Activated B cell treated with CpG ODN at 0.5 μM for 24 hours (primary cell): ENCODE measurements around the gene PRDM4. TPM values are rescaled to one million over a fixed set of nuclear protein-coding genes. Genes with fewer than 3 reads are reported as not detected.

ENCODE experiments used
- ATAC-seq: fragments of 200-7000 bp; cut with Tn5 transposase; one replicate; pipeline ENCODE4 v1.10.0; 2021; ENCODE audit warnings: low read depth, mild to moderate bottlenecking, moderate library complexity
- CTCF ChIA-PET: fragments of 350-600 bp; sonication (Branson Sonifier 250); formaldehyde crosslinking; loops from one replicate; lab custom pipeline; 2021; ENCODE audit warnings: antibody characterized with exemption; lab: Charles Lee
- POLR2A ChIA-PET: fragments of 350-600 bp; sonication (Branson Sonifier 250); formaldehyde crosslinking; loops from one replicate; lab custom pipeline; 2021; ENCODE audit warnings: antibody characterized with exemption; lab: Charles Lee
- DNase-seq: peaks from one replicate; pipeline ENCODE4 v3.0.0; 2022
- H3K27ac Mint-ChIP-seq: one replicate; pipeline ENCODE4 v1.8.0; 2020; ENCODE audit warnings: mixed read lengths
- H3K27me3 Mint-ChIP-seq: one replicate; pipeline ENCODE4 v1.8.0; 2021; ENCODE audit warnings: mixed read lengths
- H3K36me3 Mint-ChIP-seq: one replicate; pipeline ENCODE4 v1.8.0; 2021; ENCODE audit warnings: low read depth, mixed read lengths
- H3K4me1 Mint-ChIP-seq: one replicate; pipeline ENCODE4 v1.8.0; 2021; ENCODE audit warnings: mixed read lengths
- H3K4me3 Mint-ChIP-seq: one replicate; pipeline ENCODE4 v1.8.0; 2020; ENCODE audit warnings: mild to moderate bottlenecking, mixed read lengths
- H3K9me3 Mint-ChIP-seq: one replicate; pipeline ENCODE4 v1.8.0; 2020; ENCODE audit warnings: mixed read lengths
- intact Hi-C: fragments of 100-400 bp; cut with micrococcal nuclease; formaldehyde crosslinking; loops from one replicate; pipeline ENCODE4 v1.15.1; 2024
- total RNA-seq: library from RNA; stranded (reverse); gene quantifications from 2 replicates; pipeline ENCODE4 v1.2.3, GENCODE V29; 2022
- TF ChIP-seq, protein P1 (sequence below): fragments of 200-600 bp; IDR thresholded peaks from one replicate; pipeline ENCODE4 v1.8.0; 2022; ENCODE audit warnings: antibody characterized with exemption, mild to moderate bottlenecking

Gene PRDM4
- total RNA-seq, 1 donor from 2014 or later: 45.2 TPM

DNA sequence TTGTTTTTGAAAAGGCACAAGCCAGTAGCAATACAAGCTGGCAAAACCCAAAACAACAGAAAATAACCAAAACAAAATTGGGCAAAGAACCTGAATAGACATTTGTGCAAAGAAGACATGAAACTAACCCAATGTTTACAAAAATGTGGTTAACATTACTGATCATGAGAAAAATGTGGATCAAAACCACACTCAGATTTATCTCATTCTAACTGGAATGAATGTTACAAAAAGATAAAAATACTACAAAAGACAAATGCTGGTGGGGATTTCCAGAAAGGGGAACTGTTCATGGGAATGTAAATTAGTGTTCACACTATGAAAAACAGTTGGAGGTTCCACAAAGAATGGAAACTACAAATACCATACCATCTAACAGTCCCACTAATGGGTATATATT is 40.2 kb upstream of the PRDM4 start:
- ChIA-PET POLR2A (interaction anchor here (0.7 kb wide), 1 partner anchor 25 kb away, joined by 3 read pairs; no protein-coding TSS in a partner anchor), CTCF (no interaction called here)
- intact Hi-C loops: no loop called here
- peaks cover 9% of the 10 kb centered on the region for H3K4me1 Mint-ChIP-seq
- ATAC-seq (no peak), DNase-seq (no peak)
- no peaks in the 10 kb centered on the region for H3K9me3 Mint-ChIP-seq
- H3K4me3 Mint-ChIP-seq: no peak overlapping the region
- no peaks in the 10 kb centered on the region for H3K27me3 Mint-ChIP-seq
- TF ChIP-seq, protein P1, sequence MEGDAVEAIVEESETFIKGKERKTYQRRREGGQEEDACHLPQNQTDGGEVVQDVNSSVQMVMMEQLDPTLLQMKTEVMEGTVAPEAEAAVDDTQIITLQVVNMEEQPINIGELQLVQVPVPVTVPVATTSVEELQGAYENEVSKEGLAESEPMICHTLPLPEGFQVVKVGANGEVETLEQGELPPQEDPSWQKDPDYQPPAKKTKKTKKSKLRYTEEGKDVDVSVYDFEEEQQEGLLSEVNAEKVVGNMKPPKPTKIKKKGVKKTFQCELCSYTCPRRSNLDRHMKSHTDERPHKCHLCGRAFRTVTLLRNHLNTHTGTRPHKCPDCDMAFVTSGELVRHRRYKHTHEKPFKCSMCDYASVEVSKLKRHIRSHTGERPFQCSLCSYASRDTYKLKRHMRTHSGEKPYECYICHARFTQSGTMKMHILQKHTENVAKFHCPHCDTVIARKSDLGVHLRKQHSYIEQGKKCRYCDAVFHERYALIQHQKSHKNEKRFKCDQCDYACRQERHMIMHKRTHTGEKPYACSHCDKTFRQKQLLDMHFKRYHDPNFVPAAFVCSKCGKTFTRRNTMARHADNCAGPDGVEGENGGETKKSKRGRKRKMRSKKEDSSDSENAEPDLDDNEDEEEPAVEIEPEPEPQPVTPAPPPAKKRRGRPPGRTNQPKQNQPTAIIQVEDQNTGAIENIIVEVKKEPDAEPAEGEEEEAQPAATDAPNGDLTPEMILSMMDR: no peak
- no peaks in the 10 kb centered on the region for H3K36me3 Mint-ChIP-seq
- no peak overlapping the region for H3K27ac Mint-ChIP-seq

DNA sequence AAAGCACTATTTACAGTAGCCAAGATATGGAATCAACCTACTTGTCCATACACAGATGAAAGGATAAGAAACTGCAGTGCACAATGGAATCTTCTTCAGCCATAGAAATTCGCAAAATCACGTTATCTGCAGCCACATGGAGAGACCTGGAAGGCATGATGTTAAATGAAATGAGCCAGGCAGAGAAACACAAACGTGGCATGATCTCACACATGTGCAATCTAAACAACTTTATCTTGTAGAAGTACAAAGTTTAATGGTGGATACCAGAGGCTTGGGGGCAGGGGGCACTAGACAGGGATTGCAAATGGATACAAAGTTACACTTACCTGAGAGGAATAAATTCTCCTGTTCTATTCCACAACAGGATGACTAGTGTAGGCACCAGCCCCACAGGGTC is 37.6 kb upstream of the PRDM4 start:
- ChIA-PET CTCF (no interaction called here), POLR2A (no interaction called here)
- Mint-ChIP-seq H3K27ac (no peak overlapping the region), H3K36me3 (no peaks in the 10 kb centered on the region), H3K4me3 (no peak overlapping the region), H3K4me1 (peaks cover 9% of the 10 kb centered on the region), H3K27me3 (peaks cover 2% of the 10 kb centered on the region), H3K9me3 (no peaks in the 10 kb centered on the region)
- ATAC-seq: no peak
- DNase-seq: no peak
- intact Hi-C loops: no loop called here
- TF ChIP-seq, protein P1: no peak

DNA sequence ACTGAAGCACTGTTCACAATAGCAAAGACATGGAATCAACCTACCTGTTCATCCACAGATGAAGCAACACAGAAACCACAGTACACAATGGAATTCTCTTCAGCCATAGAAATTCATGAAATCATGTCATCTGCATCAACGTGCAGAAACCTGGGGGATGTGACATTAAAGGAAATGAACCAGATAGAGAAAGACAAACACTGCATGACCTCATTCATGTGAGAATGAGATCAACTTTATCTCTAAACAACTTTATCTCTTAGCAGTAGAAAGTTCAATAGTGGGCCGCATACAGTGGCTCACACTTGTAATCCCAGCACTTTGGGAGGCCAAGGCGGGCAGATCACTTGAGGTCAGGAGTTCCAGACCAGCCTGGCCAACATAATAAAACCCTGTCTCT is 33.5 kb upstream of the PRDM4 start:
- no peak for DNase-seq
- ATAC-seq: no peak
- ChIA-PET CTCF (no interaction called here), POLR2A (no interaction called here)
- H3K27me3 Mint-ChIP-seq: peaks cover 4% of the 10 kb centered on the region
- no peak overlapping the region for H3K27ac Mint-ChIP-seq
- TF ChIP-seq, protein P1: no peak
- no peak overlapping the region for H3K4me3 Mint-ChIP-seq
- no peaks in the 10 kb centered on the region for H3K36me3 Mint-ChIP-seq
- peaks cover 3% of the 10 kb centered on the region for H3K9me3 Mint-ChIP-seq
- intact Hi-C loops: no loop called here
- H3K4me1 Mint-ChIP-seq: no peaks in the 10 kb centered on the region

DNA sequence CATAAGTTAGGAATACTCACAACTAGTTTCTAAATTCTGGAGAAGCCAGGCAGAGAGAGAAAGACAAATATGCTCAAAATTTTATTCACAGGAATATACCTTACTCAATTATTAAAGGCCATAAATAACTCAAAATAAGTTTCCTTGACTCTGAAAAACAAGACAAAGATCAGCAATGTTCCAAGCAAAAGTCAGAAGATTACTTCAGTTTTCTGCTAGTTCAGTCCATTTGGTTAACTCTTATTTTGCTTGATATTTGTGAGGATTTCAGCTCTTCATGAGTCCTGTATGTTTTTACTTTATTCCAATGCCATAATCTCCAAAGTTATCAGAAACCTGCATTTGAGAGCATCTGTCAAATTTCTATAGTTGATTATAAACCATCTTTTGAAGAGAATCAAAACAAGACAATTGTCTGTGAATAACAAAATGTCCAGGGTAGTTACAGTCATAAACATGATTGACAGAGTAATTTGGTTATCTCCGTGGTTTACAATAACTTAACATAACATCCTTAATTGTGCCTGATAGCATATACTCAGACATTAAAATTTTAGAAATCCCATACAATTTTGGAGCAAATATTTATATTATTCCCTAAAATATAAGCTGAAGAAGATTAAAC is 30.6 kb upstream of the PRDM4 start:
- H3K4me1 Mint-ChIP-seq: no peaks in the 10 kb centered on the region
- intact Hi-C loops: no loop called here
- peaks cover 4% of the 10 kb centered on the region for H3K27me3 Mint-ChIP-seq
- no peaks in the 10 kb centered on the region for H3K36me3 Mint-ChIP-seq
- POLR2A ChIA-PET: no interaction called here
- DNase-seq: no peak
- peaks cover 3% of the 10 kb centered on the region for H3K9me3 Mint-ChIP-seq
- no peak for ATAC-seq
- TF ChIP-seq, protein P1: no peak
- no peak overlapping the region for H3K4me3 Mint-ChIP-seq
- CTCF ChIA-PET: no interaction called here
- H3K27ac Mint-ChIP-seq: no peak overlapping the region

DNA sequence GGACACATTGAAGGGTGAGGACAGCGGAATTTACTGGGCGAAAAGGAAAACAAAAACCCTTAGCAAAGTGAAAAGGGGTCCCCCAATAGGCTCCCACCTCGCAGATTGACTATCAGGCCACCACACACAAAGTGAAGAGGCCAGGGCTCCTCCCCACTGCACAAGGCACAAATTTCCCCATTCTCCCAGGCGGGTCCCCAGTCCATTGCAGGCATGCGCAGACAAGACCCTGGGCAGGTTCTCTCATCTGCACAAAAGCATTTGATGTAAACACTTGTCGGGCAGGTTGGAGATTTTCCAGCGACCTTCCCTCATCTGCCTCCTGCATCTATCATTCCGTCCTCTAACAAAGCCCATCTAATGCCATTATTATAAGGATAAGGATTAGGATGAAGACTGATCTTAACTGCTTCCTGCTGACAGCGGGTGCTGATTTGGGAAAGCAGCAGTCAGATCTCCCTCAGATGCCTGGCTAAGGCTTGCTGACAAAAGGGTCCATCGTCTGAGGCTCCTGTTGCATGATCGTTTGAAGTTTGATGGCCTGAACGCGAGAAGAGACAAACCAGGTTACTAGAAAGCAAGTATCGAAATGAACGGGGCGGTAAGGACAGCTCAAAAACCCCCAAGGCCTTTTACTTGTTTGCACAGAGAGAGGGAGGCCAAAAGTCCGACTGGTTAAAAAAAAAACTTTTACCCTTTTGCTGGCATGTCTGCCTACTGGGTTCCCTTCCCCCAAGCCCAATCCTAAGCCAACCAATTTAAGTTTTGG is 27.9 kb upstream of the PRDM4 start:
- TF ChIP-seq, protein P1: no peak
- Mint-ChIP-seq H3K9me3 (peaks cover 3% of the 10 kb centered on the region), H3K27me3 (peaks cover 2% of the 10 kb centered on the region), H3K27ac (no peak overlapping the region), H3K4me3 (no peak overlapping the region), H3K4me1 (peaks cover 10% of the 10 kb centered on the region), H3K36me3 (no peaks in the 10 kb centered on the region)
- DNase-seq: no peak
- no peak for ATAC-seq
- ChIA-PET POLR2A (no interaction called here), CTCF (no interaction called here)
- intact Hi-C loops: no loop called here
